K562 (cell line): Measurements from ENCODE around the gene NUPR1. TPM values are rescaled to one million over a fixed set of nuclear protein-coding genes. Genes with fewer than 3 reads are reported as not detected.

Experiments
- CCAR2 ChIP-seq: fragments of 200-400 bp; formaldehyde crosslinking; IDR thresholded peaks from 2 replicates; pipeline ENCODE4 v1.6.1; 2017; ENCODE audit warnings: mild to moderate bottlenecking, low read depth, low read length
- CEBPG ChIP-seq, 3 experiments: fragments of 200-800 bp in 1 of 3; sonication (Bioruptor generic) in 1 of 3; sonication (generic) in 1 of 3; formaldehyde crosslinking in 1 of 3; IDR thresholded peaks in 2 of 3; conservative IDR thresholded peaks in 1 of 3; 2 replicates each; pipeline versions ENCODE4 v1.6.1 to v1.8.0; 2016 to 2022; ENCODE audit warnings: missing compliant biosample characterization in 2 of 3, missing genetic modification characterization in 2 of 3, mild to moderate bottlenecking in 1 of 3, missing genetic modification reagents in 1 of 3
- NCOR1 ChIP-seq: fragments of 450-650 bp; IDR thresholded peaks from 2 replicates; pipeline ENCODE4 v1.6.1; 2016; ENCODE audit warnings: mild to moderate bottlenecking, moderate library complexity
- NEUROD1 ChIP-seq: fragments of 150-350 bp; IDR thresholded peaks from 2 replicates; pipeline ENCODE4 v1.6.1; 2014; ENCODE audit warnings: borderline replicate concordance, low read length, low read depth; ENCODE audit not compliant: partially characterized antibody
- POLR2A ChIP-seq: fragments of 450-650 bp; conservative IDR thresholded peaks from 2 replicates; pipeline ENCODE4 v1.6.1; 2016
- SMAD2 ChIP-seq: fragments of 150-350 bp; IDR thresholded peaks from 2 replicates; pipeline ENCODE4 v1.6.1; 2014; ENCODE audit warnings: low read depth, mild to moderate bottlenecking, low read length
- SNRNP70 ChIP-seq: fragments of 200-400 bp; formaldehyde crosslinking; optimal IDR thresholded peaks from 2 replicates; pipeline ENCODE3; 2017; ENCODE audit warnings: low read depth, low read length
- SREBF1 ChIP-seq: fragments of 150-350 bp; IDR thresholded peaks from 2 replicates; pipeline ENCODE4 v1.6.1; 2014; ENCODE audit warnings: antibody characterized with exemption, low read depth, low read length, borderline replicate concordance
- STAG1 ChIP-seq: sonication (generic); formaldehyde crosslinking; IDR thresholded peaks from 2 replicates; pipeline ENCODE4 v1.5.0; 2020; ENCODE audit warnings: missing genetic modification reagents, borderline replicate concordance
- TEAD2 ChIP-seq: fragments of 450-650 bp; IDR thresholded peaks from 2 replicates; pipeline ENCODE4 v1.6.1; 2016; ENCODE audit warnings: missing genetic modification characterization, control low read depth, missing compliant biosample characterization
- ZKSCAN1 ChIP-seq: fragments of 150-350 bp; IDR thresholded peaks from 2 replicates; pipeline ENCODE4 v1.6.1; 2016; ENCODE audit warnings: low read depth, low read length
- polyA plus RNA-seq, 8 experiments: library from polyadenylated mRNA; depleted of rRNA in 4 of 8; stranded (reverse) in 5 of 8; unstranded in 3 of 8; fragments of >200 nt; fragmentation: Nextera tagmentation in 2 of 8; fragmentation: Illumina TruSeq in 1 of 8; extraction: Ambion mirVana in 2 of 8; extraction: Trizol in 1 of 8; gene quantifications; 2 replicates each; pipeline versions ENCODE4 v1.2.1 to v1.2.3, GENCODE V29; 2011 to 2014; ENCODE audit warnings: inconsistent platforms in 1 of 8, missing spikeins in 1 of 8
- total RNA-seq, 7 experiments: library from RNA; depleted of rRNA in 6 of 7; stranded (reverse); fragments of >200 nt in 6 of 7; fragmentation: Illumina TruSeq in 2 of 7; extraction: Trizol in 2 of 7; gene quantifications; 2 replicates each; pipeline versions ENCODE4 v1.2.1 to v1.2.3, GENCODE V29; 2011 to 2021; ENCODE audit warnings: low replicate concordance in 1 of 7
- TF ChIP-seq, protein P1 (sequence below), 2 experiments: fragments of 450-650 bp in 1 of 2; sonication (generic) in 1 of 2; formaldehyde crosslinking in 1 of 2; IDR thresholded peaks; 2 replicates each; pipeline versions ENCODE4 v1.7.1 to v1.9.0; 2016 to 2022; ENCODE audit warnings: inconsistent platforms in 1 of 2, mild to moderate bottlenecking in 1 of 2, missing genetic modification reagents in 1 of 2
- TF ChIP-seq, protein P2 (sequence below): fragments of 250-450 bp; sonication (Bioruptor Pico); IDR thresholded peaks from 2 replicates; pipeline ENCODE4 v1.8.0; 2021; ENCODE audit warnings: mild to moderate bottlenecking, moderate library complexity
- TF ChIP-seq, protein P3 (sequence below): fragments of 200-800 bp; sonication (Bioruptor generic); IDR thresholded peaks from 2 replicates; pipeline ENCODE4 v1.6.1; 2017; ENCODE audit warnings: missing genetic modification characterization, missing compliant biosample characterization

Gene NUPR1
- total and polyA plus RNA-seq, 9 of the 15 experiments (the other 6 are each of a cell fraction or from before 2014, with no cell fraction given) = 0.07 to 1.5 (median 0.27) TPM

DNA sequence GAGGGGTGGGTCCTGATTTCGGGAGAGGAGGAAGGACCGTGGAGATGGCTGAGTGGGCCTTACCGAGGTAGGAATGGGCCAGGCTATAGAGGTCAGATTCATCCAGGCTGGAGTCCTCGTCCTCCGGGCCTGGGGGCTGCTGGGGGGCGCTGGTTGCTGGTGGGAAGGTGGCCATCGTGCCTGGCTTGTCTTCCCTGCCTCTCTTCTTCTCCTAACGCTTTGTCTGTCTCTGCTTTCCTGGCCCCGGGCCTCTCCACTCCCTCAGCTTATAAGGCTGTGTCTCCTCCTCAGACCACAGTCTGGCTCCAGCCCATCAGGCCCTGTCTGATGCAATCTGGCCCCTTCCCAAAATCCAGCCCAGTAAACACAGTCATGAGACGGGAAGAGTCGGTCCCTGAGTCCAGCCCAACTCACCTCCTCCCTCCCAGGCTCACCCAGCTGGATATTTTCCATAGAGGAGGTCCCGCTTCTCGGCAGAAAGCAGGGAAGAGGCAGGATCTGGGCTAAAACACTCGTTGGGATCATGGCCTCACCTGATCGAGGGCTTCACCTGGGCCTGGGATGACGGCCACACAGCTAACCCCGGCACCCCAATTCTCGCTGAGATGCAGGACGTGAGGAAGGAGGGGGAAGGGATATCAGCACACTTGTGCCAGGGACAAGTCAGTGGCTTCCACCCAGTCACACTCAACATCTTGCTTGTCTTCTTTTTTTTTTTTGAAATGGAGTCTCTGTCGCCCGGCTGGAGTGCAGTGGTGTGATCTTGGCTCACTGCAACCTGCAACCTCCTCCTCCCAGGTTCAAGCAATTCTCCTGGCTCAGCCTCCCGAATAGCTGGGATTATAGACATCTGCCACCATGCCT, at the start of gene NUPR1 (continued):
- TF ChIP-seq, protein P1, sequence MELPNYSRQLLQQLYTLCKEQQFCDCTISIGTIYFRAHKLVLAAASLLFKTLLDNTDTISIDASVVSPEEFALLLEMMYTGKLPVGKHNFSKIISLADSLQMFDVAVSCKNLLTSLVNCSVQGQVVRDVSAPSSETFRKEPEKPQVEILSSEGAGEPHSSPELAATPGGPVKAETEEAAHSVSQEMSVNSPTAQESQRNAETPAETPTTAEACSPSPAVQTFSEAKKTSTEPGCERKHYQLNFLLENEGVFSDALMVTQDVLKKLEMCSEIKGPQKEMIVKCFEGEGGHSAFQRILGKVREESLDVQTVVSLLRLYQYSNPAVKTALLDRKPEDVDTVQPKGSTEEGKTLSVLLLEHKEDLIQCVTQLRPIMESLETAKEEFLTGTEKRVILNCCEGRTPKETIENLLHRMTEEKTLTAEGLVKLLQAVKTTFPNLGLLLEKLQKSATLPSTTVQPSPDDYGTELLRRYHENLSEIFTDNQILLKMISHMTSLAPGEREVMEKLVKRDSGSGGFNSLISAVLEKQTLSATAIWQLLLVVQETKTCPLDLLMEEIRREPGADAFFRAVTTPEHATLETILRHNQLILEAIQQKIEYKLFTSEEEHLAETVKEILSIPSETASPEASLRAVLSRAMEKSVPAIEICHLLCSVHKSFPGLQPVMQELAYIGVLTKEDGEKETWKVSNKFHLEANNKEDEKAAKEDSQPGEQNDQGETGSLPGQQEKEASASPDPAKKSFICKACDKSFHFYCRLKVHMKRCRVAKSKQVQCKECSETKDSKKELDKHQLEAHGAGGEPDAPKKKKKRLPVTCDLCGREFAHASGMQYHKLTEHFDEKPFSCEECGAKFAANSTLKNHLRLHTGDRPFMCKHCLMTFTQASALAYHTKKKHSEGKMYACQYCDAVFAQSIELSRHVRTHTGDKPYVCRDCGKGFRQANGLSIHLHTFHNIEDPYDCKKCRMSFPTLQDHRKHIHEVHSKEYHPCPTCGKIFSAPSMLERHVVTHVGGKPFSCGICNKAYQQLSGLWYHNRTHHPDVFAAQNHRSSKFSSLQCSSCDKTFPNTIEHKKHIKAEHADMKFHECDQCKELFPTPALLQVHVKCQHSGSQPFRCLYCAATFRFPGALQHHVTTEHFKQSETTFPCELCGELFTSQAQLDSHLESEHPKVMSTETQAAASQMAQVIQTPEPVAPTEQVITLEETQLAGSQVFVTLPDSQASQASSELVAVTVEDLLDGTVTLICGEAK (IDR thresholded peaks at IDR 0.05) = no peak
- TF ChIP-seq, protein P1 (CRISPR knock-in tag; IDR thresholded peaks at IDR 0.05) = no peak
- TF ChIP-seq, protein P2, sequence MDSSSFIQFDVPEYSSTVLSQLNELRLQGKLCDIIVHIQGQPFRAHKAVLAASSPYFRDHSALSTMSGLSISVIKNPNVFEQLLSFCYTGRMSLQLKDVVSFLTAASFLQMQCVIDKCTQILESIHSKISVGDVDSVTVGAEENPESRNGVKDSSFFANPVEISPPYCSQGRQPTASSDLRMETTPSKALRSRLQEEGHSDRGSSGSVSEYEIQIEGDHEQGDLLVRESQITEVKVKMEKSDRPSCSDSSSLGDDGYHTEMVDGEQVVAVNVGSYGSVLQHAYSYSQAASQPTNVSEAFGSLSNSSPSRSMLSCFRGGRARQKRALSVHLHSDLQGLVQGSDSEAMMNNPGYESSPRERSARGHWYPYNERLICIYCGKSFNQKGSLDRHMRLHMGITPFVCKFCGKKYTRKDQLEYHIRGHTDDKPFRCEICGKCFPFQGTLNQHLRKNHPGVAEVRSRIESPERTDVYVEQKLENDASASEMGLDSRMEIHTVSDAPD (CRISPR knock-in tag) = no peak
- peak; percentile 58; the same call in 1 of the 2 replicates for TF ChIP-seq TEAD2 (tag)
- TF ChIP-seq CEBPG (CRISPR knock-in tag; IDR thresholded peaks at IDR 0.05) = peak; percentile 55; the same call in 1 of the 2 replicates
- TF ChIP-seq CEBPG (tag; conservative IDR thresholded peaks at IDR 0.05 in 1 of 2, IDR thresholded peaks at IDR 0.05 in 1 of 2) = peak; percentile 94 to 97
- no peak for TF ChIP-seq CCAR2
- no peak for TF ChIP-seq SNRNP70
- no peak for TF ChIP-seq POLR2A
- TF ChIP-seq SREBF1 = no peak
- TF ChIP-seq NEUROD1 = no peak
- TF ChIP-seq ZKSCAN1 = no peak
- TF ChIP-seq, protein P3, sequence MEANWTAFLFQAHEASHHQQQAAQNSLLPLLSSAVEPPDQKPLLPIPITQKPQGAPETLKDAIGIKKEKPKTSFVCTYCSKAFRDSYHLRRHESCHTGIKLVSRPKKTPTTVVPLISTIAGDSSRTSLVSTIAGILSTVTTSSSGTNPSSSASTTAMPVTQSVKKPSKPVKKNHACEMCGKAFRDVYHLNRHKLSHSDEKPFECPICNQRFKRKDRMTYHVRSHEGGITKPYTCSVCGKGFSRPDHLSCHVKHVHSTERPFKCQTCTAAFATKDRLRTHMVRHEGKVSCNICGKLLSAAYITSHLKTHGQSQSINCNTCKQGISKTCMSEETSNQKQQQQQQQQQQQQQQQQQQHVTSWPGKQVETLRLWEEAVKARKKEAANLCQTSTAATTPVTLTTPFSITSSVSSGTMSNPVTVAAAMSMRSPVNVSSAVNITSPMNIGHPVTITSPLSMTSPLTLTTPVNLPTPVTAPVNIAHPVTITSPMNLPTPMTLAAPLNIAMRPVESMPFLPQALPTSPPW (CRISPR knock-in tag) = 0 out of 2 replicates have a peak, but pooled peaks have one; percentile 7
- no peak for TF ChIP-seq STAG1 (CRISPR knock-in tag)
- TF ChIP-seq NCOR1 = no peak
- TF ChIP-seq SMAD2 = no peak
